GM18907 (cell line): ENCODE data around the gene LAMA2.
"Not testable (repeated sequence)": the region's sequence is repeated elsewhere in the genome, so short reads cannot be mapped to it uniquely, and the experiment has no call there.

Source experiments
- ATAC-seq: cut with Tn5 transposase; IDR thresholded peaks from one replicate; pipeline ENCODE4 v1.9.1; 2021; ENCODE audit warnings: mild to moderate bottlenecking, moderate library complexity; ENCODE audit not compliant: unreplicated experiment

The LAMA2 gene

DNA sequence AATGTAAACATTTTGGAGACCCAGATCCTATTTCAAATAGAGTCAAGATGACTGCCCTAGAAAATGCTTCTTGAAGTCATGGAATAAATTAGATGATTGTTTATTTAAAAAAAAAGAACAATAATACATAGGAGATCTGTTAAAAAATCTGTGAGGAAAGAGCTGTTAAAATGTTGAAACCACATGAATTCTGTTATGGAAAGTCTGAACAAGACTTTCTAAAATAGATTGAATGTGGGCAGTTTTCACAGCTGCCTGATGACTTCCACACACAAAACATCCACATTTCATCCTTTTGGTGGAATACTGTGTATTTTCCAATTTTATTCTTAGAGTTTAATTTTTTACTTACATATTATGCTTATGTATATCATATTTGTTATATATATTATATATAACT, 186.1 kb downstream of the LAMA2 start:
- no peak for ATAC-seq

DNA sequence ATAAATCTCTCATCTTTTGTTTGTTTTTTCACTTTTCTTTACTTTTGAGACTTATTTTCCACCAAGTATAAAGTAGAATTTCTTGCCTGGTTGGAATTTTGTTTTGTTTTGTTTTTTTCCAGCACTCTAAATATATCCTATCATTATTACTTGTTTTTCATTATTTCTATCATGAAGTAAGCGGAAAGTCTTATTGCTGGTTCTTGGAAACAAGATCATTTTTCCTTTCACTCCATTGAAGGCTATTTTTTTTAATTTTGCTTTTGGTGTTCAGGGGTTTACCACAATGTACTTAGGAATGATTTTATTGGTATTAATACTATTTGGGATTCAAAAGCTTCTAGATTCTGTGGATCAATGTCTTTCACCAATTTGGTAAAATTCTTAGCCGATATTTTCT, 190.1 kb downstream of the LAMA2 start:
- no peak for ATAC-seq

DNA sequence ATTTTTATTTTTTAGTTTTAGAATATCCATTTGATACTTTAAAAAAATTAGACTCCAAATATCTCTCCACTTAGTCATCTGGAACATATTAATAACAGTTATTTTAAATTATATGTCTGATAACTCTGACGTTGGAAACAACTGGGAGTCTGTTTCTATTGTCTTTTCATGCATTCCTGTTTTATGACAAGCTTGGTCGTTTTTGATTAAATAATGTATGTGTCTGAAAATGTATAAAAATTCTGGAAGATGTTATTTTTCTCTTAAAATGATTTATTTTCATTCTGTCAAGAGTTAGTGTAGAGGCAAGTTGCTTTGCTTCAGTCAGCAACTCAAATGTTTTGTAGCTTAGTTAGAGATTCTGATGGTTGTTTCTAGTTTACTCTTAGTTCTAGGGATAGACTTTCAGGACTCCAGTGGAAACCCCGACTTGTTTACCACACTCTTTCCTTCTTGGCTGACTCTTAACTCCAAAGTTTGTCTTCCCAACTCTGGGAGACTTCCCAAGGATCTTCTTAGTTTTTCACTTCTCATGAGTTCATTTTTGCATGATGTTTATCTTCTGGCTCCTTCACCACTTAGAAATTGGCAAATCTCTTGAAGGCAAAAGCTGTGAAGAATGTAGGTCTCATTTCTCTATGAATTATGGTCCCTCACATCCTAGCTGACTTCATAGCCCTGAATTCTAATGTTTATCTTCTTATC, 190.9 kb downstream of the LAMA2 start:
- ATAC-seq = no peak

DNA sequence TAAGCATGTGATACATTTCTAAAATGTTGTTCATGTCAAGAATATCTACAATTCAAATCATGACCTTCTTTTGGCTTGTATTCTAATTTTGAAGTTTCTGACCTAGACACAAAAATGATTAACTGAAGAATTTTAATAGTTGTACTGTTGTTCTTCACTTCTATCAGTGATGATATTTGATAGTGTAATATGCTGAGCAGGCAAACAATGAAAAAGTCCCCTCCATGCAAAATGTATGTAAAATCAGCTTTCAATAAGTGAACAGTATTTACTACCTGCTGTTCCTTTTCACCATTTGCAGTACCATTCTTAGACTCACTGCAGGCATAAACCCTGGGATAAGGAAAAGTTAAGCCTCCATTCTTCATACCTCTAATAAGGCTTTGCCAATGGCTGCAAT, 201.5 kb downstream of the LAMA2 start:
- ATAC-seq = no peak

DNA sequence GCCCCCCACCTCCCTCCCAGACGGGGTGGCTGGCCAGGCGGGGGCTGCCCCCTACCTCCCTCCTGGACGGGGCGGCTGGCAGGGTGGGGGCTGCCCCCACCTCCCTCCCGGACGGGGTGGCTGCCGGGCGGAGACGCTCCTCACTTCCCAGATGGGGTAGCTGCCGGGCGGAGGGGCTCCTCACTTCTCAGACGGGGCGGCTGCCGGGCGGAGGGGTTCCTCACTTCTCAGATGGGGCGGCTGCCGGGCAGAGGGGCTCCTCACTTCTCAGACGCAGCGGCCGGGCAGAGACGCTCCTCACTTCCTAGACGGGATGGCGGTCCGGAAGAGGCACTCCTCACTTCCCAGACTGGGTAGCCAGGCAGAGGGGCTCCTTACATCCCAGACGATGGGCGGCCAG, 205.5 kb downstream of the LAMA2 start:
- not testable (repeated sequence) for ATAC-seq

DNA sequence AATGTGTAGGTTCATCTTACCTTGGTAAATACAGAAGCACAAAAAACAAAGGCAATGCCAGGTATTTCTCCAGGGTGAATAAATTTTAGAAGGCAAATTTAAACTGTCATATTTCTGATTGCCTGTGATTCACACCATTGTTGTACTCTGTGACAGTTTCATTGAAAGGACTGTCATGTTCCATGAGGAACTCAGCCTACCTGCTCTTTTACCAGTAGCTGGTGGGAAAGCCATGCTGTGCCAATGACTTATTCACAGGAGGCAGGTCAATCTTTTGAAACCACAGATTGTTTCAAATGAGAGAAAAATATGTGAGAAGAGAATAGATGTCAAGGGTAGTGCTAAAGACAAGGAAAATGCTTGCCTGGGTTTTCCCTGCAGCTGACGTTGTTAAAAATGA, 206.4 kb downstream of the LAMA2 start:
- ATAC-seq = no peak

DNA sequence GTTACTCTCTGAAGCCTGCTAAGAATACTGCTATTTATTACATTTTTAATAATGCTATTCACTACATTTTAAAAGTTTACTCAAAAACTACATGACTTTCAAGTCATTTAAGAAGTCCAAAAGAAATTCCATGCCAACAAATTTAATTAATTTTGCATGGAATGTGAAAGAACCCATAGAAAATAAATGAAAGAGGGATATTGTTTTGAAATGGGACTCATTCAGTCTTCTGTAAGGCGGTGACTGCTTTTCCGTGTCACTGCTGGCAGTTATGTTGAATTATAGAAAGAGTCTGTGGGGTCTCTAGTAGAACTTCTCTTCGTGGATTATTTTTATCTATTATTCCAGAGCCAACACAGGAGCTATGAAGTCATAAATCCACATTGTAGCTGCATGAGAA, 211.2 kb downstream of the LAMA2 start:
- ATAC-seq = no peak

DNA sequence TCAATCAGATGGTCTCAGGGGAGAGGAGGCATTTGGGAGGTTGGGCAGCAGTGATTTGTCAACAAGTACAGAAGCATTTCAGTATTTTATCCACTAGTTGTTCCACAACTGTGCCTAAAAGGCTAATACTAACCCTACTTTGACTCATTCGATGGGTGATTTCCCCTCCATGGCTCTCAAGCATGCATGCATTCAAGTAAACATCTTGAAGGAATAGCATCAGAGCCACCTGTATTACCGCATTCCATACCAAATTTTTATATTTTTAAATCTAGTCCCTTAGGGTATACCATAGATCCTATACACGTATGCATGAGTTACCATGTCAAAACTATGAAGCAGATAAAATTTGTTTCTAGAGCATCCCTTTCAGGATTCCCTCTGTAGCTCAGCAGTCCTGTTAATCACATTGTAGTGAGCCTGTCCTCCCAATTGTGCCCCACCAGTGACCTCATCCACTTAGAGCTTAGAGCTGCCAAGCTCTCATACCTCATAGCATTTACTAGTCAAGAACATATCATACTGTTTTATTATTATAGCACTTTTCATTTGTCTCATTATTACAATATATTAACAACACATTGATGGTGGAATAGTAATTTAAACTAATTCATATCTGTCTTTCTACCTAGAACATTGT, 213.8 kb downstream of the LAMA2 start:
- no peak for ATAC-seq

DNA sequence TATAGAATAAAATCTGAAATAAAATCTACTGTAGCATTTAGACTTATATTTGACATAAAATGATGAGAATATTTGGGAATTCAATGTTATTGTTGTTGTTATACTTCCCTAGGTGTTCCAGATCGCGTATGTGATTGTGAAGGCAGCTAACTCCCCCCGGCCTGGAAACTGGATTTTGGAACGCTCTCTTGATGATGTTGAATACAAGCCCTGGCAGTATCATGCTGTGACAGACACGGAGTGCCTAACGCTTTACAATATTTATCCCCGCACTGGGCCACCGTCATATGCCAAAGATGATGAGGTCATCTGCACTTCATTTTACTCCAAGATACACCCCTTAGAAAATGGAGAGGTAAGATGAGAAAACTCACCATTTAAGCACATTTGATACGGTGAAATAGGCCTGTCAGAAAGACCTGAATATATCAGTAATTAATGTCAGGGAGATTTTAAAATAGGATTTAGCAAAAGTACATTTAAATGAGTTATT, 215.2 kb downstream of the LAMA2 start:
- no peak for ATAC-seq

DNA sequence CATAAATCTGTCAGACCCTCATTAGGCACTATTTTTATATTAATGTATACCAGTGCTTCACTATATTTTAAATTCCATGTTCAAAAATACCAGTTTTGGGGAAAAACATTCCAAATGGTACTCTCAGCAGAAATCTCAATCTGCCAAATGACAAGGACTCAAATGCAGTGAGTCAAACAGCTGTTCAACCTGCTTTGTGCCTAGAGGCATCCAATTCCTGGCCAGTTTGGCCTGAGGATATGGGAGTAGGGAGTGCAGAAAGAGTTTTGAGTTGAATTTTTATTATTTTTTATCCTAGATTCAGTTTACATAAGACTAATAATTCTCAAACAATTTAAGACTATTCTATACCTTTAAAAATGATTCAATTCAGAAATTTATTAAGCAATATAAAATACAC, 216.8 kb downstream of the LAMA2 start:
- no peak for ATAC-seq

DNA sequence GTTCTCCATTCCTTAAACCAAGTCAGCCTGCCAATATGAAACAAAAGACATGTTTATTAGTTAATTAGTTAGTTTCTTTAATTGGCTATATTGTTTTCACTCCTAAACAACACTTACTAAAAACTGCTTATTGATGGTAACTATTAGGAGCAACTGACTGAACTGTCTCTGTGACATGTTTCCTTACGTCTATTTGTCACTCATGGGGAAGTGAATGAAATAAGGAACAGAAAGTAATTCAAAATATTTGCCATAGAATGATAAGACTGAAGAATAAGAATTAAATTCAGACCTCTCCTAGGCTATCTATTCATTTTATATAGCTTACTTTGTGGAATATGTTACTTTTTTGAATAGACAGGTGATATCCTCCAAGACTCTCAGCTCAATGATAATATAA, 217.2 kb downstream of the LAMA2 start:
- no peak for ATAC-seq

DNA sequence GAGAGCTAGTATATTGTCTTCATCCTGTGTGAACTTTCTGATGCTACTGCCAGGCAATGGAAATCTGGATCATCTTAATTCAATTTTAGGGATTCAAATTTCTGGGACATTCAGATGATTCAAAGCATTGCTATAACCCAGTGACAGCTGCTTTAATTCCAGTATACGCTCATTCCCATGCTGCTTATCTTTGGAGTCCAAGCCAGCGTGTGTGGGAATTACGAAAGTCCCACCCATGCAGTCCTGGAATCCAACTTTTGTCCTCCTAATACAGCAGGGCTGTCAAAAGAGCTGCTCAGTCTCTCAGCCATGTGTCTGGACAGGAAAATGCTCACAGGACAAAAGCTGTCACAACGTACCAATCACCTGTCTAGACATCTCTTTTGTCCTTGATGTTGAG, 219.8 kb downstream of the LAMA2 start:
- no peak for ATAC-seq

DNA sequence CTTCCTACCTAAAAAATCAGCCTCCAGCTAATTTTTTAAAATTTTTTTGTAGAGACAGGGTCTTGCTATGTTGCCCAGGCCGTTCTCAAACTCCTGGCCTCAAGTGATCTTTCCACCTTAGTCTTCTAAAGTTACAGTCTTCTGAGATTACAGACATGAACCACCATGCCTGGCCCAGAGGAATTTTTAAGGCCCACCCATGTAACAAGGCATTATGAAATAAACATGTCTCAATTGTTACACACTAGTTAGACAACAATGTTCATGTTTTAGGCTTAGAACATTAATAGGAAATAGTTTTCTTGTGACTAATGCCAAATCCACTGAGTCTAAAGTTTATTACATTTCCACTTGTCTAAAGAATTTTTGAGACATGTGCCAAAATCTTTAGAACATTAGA, 221.2 kb downstream of the LAMA2 start:
- no peak for ATAC-seq

DNA sequence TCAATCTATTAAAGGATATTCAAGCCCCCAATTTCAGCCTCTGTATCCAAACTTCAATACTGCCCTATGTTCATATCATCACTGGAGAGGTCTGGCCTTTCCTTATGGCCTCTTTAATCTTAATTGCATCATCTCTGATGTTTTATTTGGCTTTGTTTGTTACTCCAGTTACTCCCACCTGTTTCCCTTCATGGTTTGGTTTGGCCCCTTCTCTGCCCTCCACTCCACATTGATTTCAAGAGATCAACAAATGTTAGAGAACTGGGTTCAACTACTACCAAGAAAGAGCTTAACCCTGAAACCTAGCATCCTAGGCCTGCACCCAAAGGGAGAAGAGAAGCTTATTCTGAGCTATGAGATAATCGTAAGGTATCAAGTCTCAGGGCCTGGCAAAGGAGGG, 221.6 kb downstream of the LAMA2 start:
- ATAC-seq = no peak

DNA sequence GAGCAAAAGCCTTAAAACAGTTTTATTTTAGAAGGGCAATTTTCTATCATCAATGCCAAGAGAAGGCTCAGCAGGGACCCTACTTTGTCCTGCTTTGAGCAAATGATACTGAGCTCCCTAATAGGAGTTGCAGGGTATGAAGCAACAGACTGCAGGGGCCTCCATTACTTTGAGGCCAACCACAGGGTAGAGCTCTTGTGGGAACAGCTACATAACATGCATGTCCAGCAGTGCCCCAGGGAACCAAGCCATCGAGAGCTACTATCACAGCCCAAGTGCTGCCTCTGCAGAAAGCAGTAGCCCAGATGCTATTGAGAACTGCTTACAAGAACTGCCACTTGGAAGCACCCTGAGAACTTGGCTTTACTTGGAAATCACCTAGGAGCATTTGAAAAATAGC, 222.1 kb downstream of the LAMA2 start:
- no peak for ATAC-seq

DNA sequence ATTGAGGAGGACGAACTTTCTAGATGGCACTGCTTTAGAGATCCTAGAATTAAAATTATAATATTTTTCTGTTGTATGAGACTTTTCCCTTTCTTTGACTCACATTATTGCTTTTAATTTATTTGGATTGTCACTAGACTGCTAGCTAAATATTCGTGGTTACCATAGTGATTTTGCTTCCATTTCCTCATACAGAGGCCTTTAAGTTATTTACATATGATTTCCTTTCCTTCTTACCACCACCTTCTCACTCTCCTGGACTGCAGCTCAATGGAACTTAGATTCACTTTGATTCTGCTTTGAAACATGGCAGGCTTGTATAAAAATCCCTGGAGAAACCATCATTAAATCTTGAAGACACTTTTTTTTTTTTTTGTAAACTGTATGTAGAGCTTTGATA, 222.9 kb downstream of the LAMA2 start:
- no peak for ATAC-seq

DNA sequence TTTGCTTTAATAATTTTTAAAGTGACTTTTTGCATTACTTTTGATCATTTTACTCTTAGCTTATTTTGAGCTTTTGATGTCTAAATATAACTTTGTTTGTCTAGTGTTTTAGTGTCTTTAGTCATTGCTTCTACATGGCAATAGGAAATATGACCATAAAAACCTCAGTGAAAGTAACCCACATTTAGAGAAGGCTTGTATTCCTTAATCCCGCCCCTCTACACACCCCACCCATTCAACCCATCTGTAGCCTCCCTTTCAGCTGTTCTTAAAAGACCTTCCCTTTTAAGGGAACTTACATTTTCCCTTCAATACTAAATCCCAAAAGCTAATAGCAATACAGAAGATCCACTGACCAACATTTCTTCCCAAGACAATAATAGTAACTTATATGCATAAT, 225.4 kb downstream of the LAMA2 start:
- no peak for ATAC-seq

DNA sequence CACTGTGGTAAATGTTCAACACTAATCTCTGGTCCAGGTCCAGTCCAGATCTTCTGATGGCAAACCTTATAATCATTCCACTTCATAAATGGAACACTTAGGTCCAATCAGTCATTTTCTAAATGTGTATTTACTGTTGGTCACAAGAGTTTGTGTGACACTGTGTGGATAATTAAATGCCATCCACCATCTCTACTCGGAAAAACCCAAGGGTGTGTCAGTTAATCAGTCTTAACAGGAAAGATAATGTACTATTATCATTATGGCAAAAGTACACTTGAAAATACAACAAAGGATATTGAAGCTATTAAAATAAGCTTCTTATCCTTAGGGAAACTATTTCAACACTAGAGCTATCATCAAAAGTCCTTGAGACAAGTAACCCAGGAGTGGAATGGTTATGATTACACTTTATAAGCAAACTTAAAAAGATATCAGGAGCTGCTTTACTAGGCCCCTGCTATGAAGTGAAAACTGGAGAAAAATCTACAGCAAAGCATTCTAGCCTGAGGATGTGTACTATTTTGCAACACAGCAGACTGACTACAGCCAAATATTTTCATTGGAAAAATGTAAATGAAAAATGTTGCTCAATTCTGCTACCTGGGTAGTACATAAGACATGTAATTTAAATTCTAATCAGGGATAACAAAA, 227.9 kb downstream of the LAMA2 start:
- no peak for ATAC-seq

DNA sequence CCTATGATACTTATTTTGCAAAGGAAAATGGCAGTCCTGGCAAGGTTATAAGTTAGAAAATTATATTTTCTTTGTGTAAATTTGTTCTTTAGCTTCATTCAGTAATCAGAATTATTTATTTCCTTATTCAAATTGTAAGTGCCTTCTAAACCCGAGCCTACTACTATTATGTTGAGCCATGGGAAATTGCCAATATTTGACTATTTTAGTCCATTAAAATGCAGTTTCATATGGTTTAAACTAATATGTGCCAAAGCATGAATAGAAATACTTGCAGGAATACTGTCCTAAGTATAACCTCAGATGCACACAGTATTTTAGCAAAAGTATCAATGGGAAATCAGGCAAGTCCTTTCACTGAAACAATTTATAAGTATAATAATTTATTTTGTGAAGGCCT, 228.4 kb downstream of the LAMA2 start:
- no peak for ATAC-seq

DNA sequence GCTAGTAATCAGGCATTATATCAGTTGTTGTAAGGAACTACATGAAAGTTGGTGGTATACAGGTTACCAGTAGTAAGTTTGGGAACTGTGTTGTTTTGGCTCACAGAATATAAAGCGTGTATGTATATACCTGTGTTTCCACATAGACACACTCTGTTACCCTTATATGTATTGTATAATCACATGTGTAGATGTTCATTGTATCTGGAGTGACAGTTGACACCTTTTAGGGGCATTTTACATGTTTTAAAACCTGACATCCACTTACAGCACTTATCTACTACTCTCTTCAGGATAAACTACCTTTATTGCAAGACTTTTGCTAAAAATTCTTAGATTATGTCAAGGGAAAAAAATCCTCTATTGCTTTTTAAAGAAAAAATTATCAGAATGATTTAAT, 228.9 kb downstream of the LAMA2 start:
- no peak for ATAC-seq

DNA sequence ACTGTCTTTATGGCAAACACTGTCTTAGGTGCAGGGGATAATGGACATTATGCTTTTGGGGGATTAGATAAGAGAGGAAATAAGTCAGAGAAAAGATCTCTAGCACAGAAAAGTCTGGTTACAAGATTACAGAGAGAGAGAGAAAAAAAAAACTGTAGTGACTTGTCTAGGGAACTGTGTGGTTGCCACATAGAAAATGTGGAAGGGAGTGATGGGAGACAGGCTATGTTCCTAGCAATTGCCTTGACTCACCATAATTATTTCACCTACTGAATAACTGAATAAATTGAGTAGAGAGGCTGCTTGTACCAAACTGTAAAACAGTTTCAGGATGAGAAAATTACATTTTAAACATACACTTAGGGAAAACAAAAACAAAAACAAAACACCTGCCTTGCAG, 229.7 kb downstream of the LAMA2 start:
- no peak for ATAC-seq

DNA sequence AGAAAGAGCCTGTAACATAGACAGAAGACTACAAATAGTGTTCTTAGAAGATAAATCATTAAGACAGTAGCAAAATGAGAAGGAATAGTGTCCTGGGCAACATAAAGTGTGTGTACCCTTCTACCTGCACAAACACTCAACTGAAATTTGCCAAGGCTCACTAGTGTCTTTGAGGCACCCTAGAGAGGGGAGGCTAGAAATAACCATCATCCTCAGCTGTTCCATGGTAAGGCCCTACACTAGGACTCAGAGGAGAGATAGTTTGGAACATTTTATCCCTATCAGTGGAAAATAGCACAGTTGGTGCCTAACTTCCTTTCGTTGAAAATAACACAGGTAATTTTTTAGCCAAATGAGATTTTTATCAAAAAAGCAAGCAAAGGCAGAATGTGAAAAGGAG, 230.7 kb downstream of the LAMA2 start:
- ATAC-seq = no peak
